PC-3 (cell line): ENCODE data around the gene HES7.

Source experiments
- CTCF ChIP-seq: fragments of 300-600 bp; sonication (generic); conservative IDR thresholded peaks from 2 replicates; pipeline ENCODE4 v1.5.1; 2017; ENCODE audit warnings: antibody characterized with exemption, low read depth, mild to moderate bottlenecking, low read length
- EZH2phosphoT487 ChIP-seq: fragments of 300-600 bp; sonication (generic); IDR thresholded peaks from 2 replicates; pipeline ENCODE4 v1.6.1; 2018; ENCODE audit warnings: mild to moderate bottlenecking, antibody characterized with exemption, low read length, borderline replicate concordance

DNA sequence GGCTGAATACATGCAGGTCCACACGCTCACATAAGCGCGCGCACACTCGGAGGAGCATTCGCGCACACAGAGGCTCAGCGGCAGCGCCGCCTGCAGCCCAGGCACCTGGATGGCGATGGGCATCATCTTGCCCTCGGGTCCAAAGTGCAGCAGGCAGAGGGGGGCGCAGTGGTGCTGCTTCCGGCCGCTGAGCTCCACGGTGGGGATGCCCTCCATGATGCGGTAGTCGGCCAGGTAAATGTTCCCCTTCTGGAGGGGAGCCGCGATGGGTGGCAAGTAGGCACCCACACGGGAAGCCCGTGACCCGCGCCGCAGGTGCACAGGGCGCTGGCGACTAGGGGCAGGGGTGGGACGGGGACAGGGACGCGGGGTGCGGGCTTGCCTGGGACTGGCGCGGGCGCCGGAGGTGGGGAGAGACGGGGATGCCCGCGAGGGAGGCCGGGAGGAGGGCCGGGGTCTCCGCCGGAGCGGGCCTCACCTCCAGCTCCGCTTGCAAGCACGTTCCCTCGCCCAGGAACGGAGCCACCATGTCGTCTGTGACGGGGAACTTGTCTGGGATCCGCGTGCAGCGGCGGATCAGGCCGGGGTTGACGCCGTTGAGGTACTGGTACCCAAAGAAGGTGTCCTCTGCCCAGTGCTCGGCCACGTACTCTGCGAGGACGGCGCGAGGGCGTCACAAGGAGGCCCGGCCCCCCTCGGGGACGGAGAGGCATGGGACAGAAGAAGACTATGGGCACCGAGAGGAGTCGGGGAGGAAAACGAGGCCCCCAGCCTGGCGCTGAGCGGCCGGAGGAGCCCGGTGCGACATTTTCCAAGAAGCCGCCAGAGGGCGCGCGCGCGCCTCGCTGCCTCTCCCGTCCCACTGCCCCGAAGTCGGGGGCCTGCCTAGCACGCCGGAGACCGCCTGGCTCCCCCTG is 44.4 kb downstream of the HES7 start:
- peak; percentile 71 for TF ChIP-seq CTCF
- TF ChIP-seq EZH2phosphoT487: no peak
